ENCODE measurements around the gene UGT2B15.
"Not testable (repeated sequence)": the region's sequence is repeated elsewhere in the genome, so short reads cannot be mapped to it uniquely, and the experiment has no call there.

UGT2B15 gene

DNA sequence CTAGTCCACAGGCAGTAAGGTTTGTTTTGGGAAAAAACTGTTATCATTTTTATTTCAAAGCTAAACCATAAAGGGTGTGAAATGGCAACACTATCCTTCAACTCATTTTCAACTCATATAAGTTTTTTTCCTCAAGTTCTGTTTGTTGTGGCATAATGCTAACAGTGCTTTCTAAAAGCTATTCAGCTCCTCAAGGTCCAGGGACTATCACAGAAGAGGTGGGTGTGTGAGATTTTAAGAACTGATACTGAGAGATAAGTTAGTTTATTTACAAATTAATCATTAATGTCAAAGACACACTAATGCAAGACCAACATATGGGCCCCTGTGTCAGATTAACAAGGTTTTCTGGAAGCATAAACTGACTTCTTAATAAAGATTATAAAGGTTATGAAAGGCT lies 11.8 kb downstream of the UGT2B15 start:
- H3K4me3 ChIP-seq (ENCODE audit: low read length) = no peak overlapping the region
- TF ChIP-seq, protein P1, sequence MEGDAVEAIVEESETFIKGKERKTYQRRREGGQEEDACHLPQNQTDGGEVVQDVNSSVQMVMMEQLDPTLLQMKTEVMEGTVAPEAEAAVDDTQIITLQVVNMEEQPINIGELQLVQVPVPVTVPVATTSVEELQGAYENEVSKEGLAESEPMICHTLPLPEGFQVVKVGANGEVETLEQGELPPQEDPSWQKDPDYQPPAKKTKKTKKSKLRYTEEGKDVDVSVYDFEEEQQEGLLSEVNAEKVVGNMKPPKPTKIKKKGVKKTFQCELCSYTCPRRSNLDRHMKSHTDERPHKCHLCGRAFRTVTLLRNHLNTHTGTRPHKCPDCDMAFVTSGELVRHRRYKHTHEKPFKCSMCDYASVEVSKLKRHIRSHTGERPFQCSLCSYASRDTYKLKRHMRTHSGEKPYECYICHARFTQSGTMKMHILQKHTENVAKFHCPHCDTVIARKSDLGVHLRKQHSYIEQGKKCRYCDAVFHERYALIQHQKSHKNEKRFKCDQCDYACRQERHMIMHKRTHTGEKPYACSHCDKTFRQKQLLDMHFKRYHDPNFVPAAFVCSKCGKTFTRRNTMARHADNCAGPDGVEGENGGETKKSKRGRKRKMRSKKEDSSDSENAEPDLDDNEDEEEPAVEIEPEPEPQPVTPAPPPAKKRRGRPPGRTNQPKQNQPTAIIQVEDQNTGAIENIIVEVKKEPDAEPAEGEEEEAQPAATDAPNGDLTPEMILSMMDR (conservative IDR thresholded peaks at IDR 0.05; ENCODE audit: low read depth, low read length) = no peak
- no peak for DNase-seq (ENCODE audit: low read depth)

DNA sequence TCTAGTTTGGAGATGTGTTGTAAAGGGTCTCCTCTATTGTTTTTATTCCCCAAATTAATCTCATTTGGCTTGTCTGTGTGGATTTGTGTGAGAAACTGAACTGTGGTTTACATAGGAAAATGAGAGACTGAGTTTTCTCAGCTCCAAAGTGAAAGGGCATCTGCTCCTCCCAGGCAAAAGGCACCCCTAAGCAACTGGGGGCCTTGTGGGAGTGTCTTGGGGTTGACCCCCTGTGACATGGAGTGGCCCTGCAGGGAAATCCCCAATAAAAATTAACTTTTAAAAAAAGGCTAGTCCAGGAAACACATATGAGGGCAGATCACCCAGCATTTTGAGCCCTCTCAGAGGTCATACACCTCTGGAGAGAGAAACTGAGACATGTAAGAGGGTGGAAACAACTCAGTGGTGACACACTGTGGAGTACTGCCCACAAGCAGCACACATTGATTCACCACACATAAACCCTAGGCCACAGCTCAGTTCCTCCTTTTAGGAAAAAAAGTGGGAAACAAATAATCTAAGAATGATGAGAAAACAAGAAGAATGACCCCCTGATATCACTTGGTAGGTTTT lies 13.3 kb downstream of the UGT2B15 start:
- not testable (repeated sequence) for DNase-seq (ENCODE audit: low read depth); H3K4me3 ChIP-seq (ENCODE audit: low read length)

DNA sequence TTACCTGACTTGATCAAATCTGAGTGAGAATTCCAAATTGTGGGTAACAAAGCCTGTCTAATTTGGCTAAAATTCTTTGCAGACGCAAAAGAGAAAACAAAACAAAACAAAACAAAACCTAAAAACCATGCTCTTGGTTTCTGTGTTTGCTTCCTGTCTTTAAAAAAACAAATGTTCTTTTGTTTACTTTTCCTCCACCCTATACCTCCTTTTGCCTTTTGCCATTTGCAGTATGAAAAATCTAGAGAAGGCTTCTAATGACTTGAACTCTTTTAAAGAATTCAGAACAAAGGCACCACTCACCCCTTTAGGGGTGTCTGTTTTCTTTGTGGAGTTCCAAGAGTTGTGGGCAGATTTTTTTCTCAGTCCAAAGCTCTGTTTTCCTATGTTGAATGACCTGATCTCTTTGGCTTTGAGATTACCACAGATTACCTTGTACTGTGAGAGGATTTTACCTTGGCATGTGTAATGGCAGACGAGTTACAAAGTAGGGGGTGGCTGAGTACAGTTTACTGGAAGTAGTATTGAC lies 13.9 kb downstream of the UGT2B15 start:
- not testable (repeated sequence) for DNase-seq (ENCODE audit: low read depth); H3K4me3 ChIP-seq (ENCODE audit: low read length)

DNA sequence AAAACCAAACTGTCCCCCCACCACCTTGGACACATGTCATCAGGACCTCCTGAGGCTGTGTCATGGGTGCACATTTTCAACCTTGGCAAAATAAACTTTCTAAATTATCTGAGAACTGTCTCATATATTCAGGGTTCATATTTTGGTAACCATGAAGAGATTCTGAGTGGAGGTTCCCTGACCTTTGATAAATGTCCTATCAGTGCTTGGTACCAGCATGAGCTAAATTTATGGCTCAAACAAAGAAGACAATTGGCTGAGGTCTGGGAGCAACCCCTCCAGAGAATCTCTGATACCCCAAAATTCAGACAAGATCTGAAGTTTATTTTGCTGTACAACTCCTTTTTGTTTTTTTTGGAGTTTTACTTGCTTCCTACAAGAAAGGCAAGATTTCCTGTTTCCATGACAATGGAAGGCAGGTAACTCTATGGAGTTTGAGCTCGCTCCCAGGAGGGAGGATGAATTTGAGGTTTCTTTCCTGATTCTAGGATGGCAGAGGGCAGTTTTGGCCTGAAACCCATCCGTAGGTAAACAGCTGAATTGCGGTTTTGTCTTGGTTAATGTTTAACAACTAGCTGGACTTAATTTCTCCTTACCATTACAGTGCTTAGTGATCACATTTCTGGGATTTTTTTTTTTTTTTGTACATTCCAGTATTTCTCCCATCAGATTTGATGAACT lies 14.5 kb downstream of the UGT2B15 start:
- no peak overlapping the region for H3K4me3 ChIP-seq (ENCODE audit: low read length)

DNA sequence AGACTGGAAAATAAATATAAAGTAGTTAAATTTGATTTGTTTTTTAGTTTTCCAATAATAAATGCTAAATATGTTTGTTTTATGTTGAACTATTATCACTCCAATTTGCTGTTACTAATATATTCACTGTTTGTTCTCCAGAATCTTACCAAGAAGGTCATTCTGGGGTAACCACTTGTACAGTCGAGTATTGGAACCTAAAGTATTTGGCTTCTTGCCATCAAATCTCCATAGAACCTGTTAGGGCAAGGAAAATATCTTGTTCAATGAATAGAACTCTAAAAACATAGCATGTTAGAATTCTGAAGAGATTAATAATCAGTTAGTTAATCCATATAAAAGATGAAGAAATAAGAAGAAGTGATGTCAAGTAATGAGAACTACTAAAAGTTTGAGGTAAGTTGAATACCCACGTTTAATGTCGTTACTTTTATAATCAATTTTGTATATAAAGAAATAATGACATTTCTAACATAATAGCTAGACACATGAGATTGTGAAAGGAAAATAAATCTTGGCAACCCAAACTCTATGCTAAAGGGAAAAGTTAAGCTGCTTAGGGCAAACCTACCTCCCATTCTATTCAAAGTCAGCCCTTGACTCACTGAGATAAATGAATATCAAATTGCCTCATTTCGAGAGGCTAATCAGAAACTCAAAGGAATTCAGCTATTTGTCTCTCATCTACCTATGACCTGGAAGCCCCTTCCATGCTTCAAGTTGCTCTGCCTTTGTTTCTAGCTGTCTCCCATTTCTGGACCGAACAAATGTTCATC lies 15.3 kb downstream of the UGT2B15 start:
- TF ChIP-seq, protein P1 (conservative IDR thresholded peaks at IDR 0.05; ENCODE audit: low read depth, low read length) = no peak
- DNase-seq (ENCODE audit: low read depth) = peak; percentile 58
- H3K4me3 ChIP-seq (ENCODE audit: low read length) = no peak overlapping the region

More for the DNA sequence above, 14.5 kb downstream of the UGT2B15 start:
- no peak for DNase-seq (ENCODE audit: low read depth)
- TF ChIP-seq, protein P1 (conservative IDR thresholded peaks at IDR 0.05; ENCODE audit: low read depth, low read length) = no peak

DNA sequence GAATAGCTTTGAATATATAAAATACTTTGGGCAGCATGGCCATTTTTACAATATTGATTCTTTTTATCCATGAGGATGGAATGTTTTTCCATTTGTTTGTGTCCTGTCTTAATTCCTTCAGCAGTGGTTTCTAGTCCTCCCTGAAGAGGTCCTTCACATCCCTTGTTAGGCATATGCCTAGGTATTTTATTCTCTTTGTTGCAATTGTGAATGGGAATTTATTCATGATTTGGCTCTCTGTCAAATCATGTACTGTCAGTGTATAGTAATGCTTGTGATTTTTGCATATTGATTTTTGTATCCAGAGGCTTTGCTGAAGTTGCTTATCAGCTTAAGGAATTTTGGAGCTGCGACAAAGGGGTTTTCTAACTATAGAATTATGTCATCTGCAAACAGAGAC lies 18.5 kb downstream of the UGT2B15 start:
- DNase-seq (ENCODE audit: low read depth) = no peak
- TF ChIP-seq, protein P1 (conservative IDR thresholded peaks at IDR 0.05; ENCODE audit: low read depth, low read length) = no peak
- H3K4me3 ChIP-seq (ENCODE audit: low read length) = no peak overlapping the region

DNA sequence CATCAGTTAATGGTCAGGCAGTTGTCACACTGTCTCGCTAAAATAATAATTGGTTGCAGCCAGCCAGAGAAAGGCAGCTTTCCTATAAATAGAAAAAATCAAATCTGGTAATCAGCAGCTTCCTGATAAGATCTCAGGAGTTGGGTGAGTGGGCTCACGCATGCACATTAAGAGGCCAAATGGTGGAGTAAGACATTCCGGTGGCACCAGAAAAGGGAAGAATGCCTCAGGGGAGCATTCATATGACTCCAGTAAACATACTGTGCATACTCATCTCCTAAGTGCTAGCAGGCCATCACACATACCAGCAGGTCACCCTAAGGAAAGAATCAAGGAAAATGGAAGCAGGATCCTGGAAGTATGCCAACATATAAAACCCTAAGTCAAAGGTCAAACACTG lies 40.1 kb downstream of the UGT2B15 start:
- no peak for DNase-seq (ENCODE audit: low read depth)
- no peak overlapping the region for H3K4me3 ChIP-seq (ENCODE audit: low read length)
- TF ChIP-seq, protein P1 (conservative IDR thresholded peaks at IDR 0.05; ENCODE audit: low read depth, low read length) = no peak

DNA sequence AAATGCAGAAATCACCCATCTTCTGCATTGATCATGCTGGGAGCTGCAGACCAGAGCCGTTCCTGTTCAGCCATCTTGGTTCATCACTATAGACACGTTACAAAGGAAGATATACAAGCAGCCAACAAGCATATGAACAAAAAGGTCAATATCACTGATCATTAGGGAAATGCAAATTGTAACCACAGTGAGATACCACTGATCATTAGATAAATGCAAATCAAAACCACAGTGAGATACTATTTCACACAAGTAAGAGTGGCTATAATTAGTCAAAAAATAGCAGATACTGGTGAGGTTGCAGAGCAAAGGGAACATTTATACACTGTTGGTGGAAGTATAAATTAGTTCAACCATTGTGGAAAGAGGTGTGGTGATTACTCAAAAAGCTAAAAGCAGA lies 47.7 kb downstream of the UGT2B15 start:
- DNase-seq (ENCODE audit: low read depth); H3K4me3 ChIP-seq (ENCODE audit: low read length): not testable (repeated sequence)

Measured in retinal pigment epithelial cell (primary cell).